GM18951 (cell line): ENCODE results near the gene GUCA1A.
"Not testable (repeated sequence)": the region's sequence is repeated elsewhere in the genome, so short reads cannot be mapped to it uniquely, and the experiment has no call there.

Source experiments
- POLR2A ChIP-seq: IDR thresholded peaks from 4 replicates; pipeline ENCODE4 v1.6.1; 2011; ENCODE audit warnings: mild to moderate bottlenecking; ENCODE audit not compliant: insufficient read length, insufficient read depth; ENCODE audit errors: extremely low read depth
- in situ Hi-C: fragments of 300-500 bp; cut with MboI; formaldehyde crosslinking; loops from one replicate; pipeline ENCODE4 v1.12.0; 2022; ENCODE audit warnings: low sequenced_read_pairs, mixed read lengths, inconsistent platforms; ENCODE audit not compliant: unreplicated experiment

GUCA1A gene

DNA sequence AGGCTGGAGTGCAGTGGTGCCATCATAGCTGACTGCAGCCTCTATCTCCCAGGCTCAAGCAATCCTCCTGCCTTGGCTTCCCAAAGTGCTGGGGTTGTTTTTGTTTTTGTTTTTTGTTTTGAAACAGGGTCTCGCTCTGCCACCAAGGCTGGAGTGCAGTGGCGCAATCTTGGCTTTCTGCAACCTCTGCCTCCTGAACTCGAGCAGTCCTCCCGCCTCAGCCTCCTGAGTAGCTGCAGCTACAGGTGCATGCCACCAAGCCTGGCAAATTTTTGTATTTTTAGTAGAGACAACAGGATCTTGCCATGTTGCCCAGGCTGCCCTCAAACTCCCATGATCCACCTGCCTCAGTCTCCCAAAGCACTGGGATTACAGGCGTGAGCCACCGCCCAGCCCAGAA is 35.0 kb upstream of the GUCA1A start:
- in situ Hi-C loops: no loop called here
- no peak for TF ChIP-seq POLR2A

DNA sequence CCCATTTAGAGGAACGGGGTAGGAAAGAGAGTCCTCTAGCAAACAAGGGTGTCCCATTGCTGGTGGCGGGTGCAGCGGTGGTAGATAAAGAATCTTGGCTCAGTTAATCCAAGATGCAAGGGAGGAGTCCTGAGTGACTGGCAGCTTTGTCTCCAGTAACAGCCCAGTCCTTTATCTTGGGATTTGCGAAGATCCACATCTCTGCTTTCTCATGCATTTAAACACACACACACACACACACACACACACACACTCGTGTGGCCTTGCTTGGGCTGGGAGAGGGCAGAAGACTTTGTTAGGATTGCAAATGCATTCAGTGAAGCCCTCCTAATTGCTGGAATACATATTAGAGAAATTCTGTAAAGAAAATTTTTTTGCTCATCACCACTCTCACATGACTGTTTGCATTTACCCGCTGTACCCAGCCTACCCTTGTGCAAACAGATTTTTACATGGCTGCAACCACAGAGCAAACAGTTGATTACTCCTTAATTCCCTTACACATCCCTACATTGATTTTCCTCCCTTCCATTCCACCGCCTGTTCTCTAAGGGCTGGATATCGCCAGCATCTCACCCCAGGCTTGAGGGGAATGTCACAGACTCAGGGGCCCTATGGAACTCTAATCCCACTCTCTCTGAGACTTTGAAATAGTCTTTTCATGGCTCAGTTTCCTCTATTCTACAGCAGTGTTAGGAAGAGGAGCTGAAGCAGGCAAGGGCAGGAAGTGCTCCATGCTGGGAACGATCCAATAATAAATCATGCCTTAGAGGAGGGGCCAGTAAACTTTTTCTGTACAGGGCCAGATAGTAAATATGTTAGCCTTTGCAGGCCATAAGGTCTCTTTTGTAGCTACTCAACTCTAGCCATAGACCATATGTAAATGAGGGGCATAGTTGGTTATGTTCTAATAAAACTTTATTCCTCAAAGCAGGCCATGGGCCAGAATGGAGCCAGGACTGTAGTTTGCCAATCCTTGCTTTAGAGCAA is 34.2 kb upstream of the GUCA1A start:
- in situ Hi-C loops: no loop called here
- TF ChIP-seq POLR2A: no peak

DNA sequence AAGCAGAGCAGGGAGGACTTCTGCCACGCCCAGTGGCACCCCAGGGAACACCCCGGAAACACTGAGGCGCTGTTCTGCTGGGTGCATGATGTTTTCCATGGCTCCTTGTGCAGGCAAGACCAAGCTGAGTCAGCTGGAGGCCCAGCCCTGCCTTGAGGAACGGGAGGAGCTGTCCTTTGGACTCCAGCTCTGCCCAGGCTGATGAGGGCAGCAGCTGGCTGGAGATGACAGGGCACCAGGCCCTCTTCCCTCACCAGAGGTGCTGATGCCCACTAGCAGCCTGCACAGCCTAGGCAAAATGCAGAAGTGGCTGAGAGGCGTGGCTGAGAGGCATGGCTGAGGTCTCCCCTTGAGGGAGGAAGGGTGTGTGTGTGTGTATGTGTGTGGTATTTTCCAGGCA is 33.1 kb upstream of the GUCA1A start:
- in situ Hi-C loops: no loop called here
- TF ChIP-seq POLR2A: no peak

DNA sequence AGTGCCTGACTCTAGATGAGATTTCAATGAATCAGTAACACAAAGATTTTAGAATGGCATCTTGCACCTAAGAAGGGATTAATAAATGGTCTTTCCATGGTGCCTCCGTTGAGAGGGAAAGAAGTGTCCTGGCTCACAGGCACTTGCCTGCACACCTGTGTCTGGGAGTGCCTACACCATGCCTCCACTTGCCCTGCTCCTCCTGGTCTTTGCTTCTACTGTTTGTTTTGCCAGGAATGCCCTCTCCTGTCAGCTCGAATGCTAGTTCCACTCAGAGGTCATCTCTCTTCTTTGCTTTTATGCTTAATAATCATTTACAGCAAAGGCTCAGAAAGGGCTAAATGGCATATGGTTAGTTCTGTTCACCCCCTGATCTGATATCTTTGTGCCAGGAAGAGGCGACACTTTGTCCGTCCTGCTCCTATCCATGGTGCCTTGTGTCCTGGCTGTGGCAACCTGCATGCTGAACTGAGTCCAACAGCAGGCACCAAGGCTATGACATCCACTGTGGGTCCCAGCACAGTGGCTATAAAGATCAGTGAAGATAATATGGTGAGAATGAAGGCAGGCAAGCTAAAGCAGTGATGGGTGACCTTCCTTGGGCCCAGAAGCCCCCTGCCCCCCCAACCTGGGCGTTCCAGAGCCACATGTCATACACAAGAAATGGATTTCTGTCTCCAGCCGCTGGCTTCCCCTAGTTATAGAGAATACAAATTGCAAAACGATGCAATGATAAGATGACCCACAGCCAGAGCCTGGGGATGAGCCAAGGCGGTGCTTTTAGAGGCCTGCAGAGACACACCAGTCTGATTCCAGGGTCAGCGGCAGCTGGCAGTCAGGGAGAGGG is 32.2 kb upstream of the GUCA1A start:
- TF ChIP-seq POLR2A: no peak
- in situ Hi-C loops: no loop called here

DNA sequence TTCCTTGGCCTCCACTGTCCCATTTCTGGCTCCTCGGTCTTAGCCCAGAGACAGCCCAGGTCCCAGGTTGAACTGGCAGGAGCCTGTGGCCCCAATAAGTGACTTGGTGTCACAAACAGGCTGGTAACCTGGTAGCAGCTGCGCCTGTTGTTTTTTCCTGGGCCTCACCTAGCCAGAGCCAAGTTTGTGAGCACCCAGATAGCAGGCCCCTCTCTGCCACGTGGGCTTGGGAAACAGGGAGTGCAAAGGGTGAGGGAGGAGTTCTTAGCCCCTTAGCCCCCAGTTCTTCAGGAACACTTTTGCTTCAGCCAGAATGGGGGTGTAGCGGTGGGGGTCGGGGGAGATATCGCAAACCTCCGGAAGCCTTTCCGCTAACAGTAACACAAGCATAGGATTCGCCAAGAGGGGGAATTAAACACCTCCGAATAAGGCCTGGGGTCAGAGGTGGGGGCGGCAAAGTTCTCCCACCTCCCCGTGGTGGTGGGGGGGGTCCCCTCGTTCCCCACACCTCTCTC is 31.5 kb upstream of the GUCA1A start:
- in situ Hi-C loops: no loop called here
- no peak for TF ChIP-seq POLR2A

DNA sequence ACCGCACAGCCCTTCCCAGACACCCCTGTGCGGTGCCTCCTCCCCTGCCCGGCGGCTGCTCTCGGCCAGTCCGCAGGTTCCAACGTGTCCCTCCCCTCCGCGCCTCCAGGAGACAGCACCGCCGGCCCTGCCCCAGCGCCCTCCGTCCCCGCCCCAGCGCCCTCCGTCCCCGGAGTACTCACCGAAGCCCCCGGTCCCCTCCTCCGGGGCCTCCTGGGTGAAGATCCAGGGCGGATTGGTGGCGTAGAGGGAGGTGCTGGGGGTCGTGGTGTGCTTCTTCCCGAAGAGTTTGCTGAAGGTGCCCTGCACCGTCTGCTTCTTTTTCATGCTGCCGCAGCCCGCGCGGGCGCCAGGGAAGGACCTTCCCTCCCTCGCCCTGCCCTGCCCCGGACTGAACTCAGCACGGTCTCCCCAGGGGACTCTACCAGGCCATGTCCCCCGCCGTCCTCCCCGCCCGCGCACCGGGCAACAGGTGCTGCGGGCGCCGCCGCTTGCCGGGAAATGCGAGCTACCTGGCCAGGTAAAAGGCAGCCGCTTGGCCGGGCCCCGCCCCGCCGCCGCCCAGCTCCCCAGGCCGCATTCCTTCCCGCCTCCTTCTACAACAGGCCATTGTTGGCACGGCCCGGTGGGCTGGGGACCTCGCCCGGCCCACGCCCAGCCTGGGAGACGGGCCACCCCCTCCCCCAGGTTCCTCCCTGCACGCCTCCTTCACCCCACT is 30.9 kb upstream of the GUCA1A start, which contains the start of gene C6orf132:
TSS of gene C6orf132 (minus strand) at position 503 of the 718 bp plus-strand sequence. CDS start at position 327, 176 bp downstream.
- in situ Hi-C loops: no loop called here
- TF ChIP-seq POLR2A: no peak

DNA sequence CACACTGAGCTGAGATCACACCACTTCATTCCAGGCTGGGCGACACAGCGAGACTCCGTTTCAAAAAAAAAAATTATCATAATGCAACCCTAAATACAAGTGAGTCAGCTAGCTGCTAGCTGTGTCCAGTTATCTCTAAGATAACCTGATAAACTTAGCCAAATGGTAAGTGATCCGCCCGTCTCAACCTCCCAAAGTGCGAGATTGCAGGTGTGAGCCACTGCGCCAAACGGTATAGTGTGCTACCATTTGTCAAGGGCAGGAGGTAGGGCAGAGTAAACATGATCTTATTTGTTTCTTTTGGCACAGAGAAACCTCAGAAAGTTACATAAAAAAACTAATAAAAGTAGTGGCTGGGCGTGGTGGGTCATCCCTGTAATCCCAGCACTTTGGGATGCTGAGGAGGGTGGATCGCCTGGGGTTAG is 26.0 kb upstream of the GUCA1A start:
- in situ Hi-C loops: no loop called here
- no peak for TF ChIP-seq POLR2A

DNA sequence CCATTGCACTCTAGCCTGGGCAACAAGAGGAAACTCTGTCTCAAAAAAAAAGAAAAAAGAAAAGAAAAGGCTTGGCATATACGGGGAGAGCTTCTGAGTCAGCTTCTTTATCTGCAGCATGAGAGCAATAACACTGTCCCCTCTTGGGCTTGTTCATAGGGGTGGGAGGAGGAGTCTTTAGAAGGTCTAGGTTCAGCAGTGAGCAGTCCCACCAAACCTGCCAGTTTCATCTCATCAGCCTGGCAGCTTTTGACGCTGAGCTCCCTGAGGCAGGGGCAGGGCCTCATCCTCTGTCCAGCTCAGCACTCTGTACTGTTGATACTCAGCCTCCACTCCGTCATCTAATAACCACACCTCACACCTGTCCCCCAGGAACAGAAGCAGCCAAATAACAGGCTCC is 25.1 kb upstream of the GUCA1A start:
- in situ Hi-C loops: no loop called here
- TF ChIP-seq POLR2A: no peak

DNA sequence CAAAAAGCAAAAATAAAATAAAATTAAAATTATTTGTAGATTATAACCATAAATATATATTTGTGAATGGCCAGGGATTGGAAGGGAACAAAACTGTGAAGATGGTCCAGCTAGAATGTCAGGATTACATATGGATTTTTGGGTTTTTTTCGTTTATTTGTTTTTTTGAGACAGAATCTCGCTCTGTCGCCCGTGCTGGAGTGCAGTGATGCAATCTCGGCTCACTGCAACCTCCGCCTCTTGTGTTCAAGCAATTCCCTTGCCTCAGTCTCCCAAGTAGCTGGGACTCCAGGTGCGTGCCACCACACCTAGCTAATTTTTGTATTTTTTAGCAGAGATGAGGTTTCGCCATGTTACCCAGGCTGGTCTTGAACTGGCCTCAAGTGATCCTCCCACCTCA is 22.9 kb upstream of the GUCA1A start:
- in situ Hi-C loops: no loop called here
- no peak for TF ChIP-seq POLR2A

DNA sequence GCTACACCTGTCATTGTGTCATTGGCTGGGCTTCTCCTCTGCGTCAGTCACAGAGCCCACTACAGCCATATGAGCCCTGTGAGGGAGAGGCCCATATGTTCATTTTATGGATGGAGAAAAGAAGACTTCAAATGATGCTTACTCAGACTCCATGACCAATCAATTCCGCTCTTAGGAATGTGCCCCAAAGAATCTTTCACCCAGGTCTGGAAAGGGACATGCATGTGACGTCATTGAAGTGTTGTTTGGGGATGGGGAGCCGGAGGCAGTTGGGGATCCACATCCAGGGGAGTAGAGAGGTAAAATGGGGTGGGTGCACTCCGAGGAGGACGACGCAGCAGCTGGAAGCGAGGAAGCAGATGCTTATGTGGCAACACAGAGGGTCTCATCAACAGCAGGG is 21.1 kb upstream of the GUCA1A start:
- in situ Hi-C loops: no loop called here
- TF ChIP-seq POLR2A: no peak

DNA sequence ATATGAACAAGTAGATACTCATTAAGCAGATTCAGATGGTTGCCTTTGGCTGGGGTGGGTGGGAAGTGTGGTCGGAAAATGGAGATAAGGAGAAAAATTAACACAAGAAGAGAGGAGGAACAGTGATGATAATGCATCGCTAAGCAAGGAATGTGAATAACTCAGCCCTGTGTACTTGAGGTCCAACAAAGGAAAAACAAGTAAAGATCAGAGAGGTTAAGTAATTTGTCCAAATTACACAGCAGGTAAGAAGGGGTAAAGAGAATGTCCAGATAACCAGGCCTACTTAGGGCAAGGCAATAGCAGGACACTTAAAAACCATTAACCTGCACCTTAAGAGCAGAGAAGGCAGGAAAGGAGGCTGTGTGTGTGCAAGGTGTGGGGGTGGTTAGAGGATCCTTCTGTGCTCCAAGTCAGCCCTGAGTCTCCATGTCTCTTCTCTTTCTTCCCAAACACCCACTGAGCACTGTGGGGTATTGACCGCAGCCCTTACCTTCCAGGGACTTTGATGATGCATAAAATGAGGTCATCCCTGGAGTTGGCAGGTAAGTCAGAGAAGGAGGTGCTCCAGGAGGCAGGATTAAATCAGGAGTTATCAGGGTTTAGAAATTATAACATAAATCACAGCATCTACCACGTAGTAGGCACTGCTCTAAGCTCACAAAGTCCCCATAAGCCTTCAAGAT is 20.5 kb upstream of the GUCA1A start:
- in situ Hi-C loops: not testable (repeated sequence)

DNA sequence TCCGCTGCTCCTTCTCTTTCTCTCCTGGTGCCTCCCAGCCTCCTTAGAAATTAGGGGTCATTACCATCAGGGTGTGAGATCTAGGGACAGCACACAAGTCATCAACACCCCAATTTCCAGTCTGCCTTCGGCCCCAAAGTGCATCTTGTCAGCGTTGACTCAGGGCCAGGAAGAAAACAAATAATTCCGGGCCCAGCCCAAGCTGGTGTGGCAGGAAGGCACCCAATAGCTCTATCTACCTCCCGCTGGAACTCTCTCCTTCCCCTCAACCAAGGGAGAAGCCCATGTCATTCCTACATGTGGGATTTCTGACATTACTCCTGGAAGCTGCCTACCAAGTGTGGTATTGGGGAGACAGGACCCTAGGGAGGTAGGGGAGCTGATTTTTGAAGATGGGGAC is 19.2 kb upstream of the GUCA1A start:
- in situ Hi-C loops: no loop called here
- no peak for TF ChIP-seq POLR2A

DNA sequence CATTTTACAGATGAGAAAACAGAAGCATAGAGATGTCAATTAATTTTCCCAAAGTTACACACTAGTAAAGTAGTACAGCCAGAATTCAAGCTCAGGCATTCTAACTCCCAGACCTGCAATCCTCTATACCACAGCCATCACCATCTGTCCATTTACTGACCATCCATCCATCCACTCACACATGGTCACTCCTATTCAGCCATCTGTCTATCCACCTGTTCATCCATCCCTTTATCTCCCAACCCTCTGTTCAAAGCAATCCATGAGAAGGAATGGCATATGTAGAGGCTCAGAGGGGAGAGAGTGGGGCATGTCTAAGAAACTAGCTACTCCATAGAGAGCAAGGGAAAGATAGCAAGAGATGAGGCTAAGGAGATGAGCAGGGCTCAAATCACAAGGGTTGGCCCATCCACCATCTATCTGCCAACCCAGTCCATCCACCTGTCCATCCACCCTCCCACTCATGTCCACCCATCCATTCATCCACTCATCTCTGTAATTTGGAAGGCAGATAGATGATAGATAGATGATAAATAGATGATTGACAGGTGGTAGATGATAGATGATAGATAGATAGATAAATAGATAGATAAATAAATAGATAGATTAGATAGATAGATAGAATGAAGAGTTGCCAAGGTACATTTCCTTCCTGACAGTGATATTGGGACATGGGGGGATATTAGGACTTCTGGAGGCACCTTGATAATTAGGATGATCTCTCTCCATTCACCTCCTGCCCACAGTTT is 18.5 kb upstream of the GUCA1A start:
- TF ChIP-seq POLR2A: no peak
- in situ Hi-C loops: no loop called here
